Activated naive CD4-positive, alpha-beta T cell treated with anti-CD3 and anti-CD28 coated beads, Interleukin-2, amount 50 U/mL, for 16 hours (primary cell): ENCODE results near the gene EMC6.
A peak's percentile ranks its signal among the peaks of the same experiment; 100 is the strongest.

Experiments used
- DNase-seq: peaks from one replicate; pipeline ENCODE4 v3.0.0-alpha.2; 2020

Gene EMC6

GRCh38 chr17:3668279-3669084 lies at the start of gene EMC6, which contains the start of gene TAX1BP3:
EMC6 (plus strand) TSS chr17:3668812; CDS start chr17:3669147, 335 bp downstream.
TAX1BP3 (minus strand) TSS chr17:3668578; CDS start chr17:3668526, 52 bp downstream.
- DNase-seq = peak; percentile 96

GRCh38 chr17:3621146-3621720 lies 47.4 kb upstream of the EMC6 start:
- DNase-seq = no peak

GRCh38 chr17:3622977-3623594 lies 45.5 kb upstream of the EMC6 start:
- DNase-seq = no peak

GRCh38 chr17:3626831-3627768 lies 41.5 kb upstream of the EMC6 start:
- DNase-seq = no peak

- DNase-seq = no peak
Observed at GRCh38 chr17:3627769-3628167, 40.8 kb upstream of the EMC6 start.

- DNase-seq = no peak
Observed at GRCh38 chr17:3630781-3631180, 37.8 kb upstream of the EMC6 start.

- no peak for DNase-seq
Observed at GRCh38 chr17:3632287-3632686, 36.3 kb upstream of the EMC6 start.

GRCh38 chr17:3635474-3636153 lies 33.0 kb upstream of the EMC6 start:
- no peak for DNase-seq

- peak; percentile 94 for DNase-seq
Observed at GRCh38 chr17:3636154-3636907, 32.3 kb upstream of the EMC6 start, which contains the start of the genes CTNS and SHPK. CTNS (plus strand) TSS chr17:3636760; CDS start chr17:3640207, 3,447 bp downstream. SHPK (minus strand) TSS chr17:3636250; CDS start chr17:3636219, 31 bp downstream.

- DNase-seq = no peak
Observed at GRCh38 chr17:3636908-3637373, 31.7 kb upstream of the EMC6 start.

- DNase-seq = no peak
Observed at GRCh38 chr17:3639981-3640596, 28.5 kb upstream of the EMC6 start.

GRCh38 chr17:3641014-3641413 lies 27.6 kb upstream of the EMC6 start:
- no peak for DNase-seq

GRCh38 chr17:3641717-3642486 lies 26.7 kb upstream of the EMC6 start:
- DNase-seq = no peak

GRCh38 chr17:3643889-3644349 lies 24.7 kb upstream of the EMC6 start:
- DNase-seq = no peak

GRCh38 chr17:3645310-3645709 lies 23.3 kb upstream of the EMC6 start:
- DNase-seq = no peak

- no peak for DNase-seq
Observed at GRCh38 chr17:3647251-3647650, 21.4 kb upstream of the EMC6 start.

- DNase-seq = peak; percentile 44
Observed at GRCh38 chr17:3647769-3648555, 20.6 kb upstream of the EMC6 start.

GRCh38 chr17:3655766-3656165 lies 12.8 kb upstream of the EMC6 start:
- no peak for DNase-seq

- no peak for DNase-seq
Observed at GRCh38 chr17:3656353-3656752, 12.3 kb upstream of the EMC6 start.
